Measurements from ENCODE around the gene ZNF814. TPM values are rescaled to one million over a fixed set of nuclear protein-coding genes. Genes with fewer than 3 reads are reported as not detected.
A peak's percentile ranks its signal among the peaks of the same experiment; 100 is the strongest.
"Not testable (repeated sequence)": the region's sequence is repeated elsewhere in the genome, so short reads cannot be mapped to it uniquely, and the experiment has no call there.

Gene ZNF814
- total RNA-seq, 6 donors from 2014 or later = 7.1 to 16.8 (median 9.4) TPM

DNA sequence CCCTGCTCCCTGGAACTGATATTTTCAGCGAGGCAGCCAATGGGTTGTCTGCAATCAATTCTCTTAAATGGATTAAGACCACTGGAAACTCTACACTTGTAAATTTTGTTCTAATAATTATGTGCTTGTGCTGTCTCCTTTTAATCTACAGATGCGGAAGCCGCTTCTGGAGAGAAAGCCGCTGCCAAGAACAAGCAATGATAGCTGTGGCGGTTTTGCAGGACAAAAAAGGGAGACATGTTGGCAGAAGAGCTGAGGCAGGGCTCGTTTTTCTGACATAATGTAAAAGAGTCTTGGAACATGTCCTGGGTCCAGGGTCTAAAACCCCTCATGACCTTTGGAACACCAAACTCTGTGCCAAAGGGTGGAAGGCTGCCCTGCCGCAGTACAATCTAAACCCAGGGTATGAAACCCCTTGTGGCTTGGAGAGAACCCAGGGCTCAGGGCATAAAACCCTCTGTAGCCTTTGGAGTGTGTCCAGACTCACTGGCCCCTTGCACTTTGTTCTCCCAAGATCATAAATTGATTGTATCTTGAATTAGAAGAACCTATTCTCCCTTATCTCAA is 14.9 kb upstream of the ZNF814 start:
- DNase-seq (no peak), ATAC-seq (ENCODE audit: low FRiP score in 2 of 2) (no peak)
- peaks cover 3 to 17% (median 8%) of the 10 kb centered on the region in 4 donors for H3K36me3 ChIP-seq
- 70 to 75% methylated on average over 7 of the region's 7 CpGs for WGBS, 2 donors
- H3K9me3 ChIP-seq = peaks cover 4 to 38% (median 17%) of the 10 kb centered on the region in 4 donors
- no peaks in the 10 kb centered on the region for H3K4me1 ChIP-seq
- TF ChIP-seq EP300 (IDR thresholded peaks at IDR 0.05) (no peak), POLR2A (IDR thresholded peaks at IDR 0.05) (no peak), POLR2AphosphoS5 (IDR thresholded peaks at IDR 0.05) (no peak)
- TF ChIP-seq, protein P1, sequence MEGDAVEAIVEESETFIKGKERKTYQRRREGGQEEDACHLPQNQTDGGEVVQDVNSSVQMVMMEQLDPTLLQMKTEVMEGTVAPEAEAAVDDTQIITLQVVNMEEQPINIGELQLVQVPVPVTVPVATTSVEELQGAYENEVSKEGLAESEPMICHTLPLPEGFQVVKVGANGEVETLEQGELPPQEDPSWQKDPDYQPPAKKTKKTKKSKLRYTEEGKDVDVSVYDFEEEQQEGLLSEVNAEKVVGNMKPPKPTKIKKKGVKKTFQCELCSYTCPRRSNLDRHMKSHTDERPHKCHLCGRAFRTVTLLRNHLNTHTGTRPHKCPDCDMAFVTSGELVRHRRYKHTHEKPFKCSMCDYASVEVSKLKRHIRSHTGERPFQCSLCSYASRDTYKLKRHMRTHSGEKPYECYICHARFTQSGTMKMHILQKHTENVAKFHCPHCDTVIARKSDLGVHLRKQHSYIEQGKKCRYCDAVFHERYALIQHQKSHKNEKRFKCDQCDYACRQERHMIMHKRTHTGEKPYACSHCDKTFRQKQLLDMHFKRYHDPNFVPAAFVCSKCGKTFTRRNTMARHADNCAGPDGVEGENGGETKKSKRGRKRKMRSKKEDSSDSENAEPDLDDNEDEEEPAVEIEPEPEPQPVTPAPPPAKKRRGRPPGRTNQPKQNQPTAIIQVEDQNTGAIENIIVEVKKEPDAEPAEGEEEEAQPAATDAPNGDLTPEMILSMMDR (IDR thresholded peaks at IDR 0.05) = no peak
- no peak overlapping the region for H3K4me3 ChIP-seq
- H3K27ac ChIP-seq = no peak overlapping the region
- no peaks in the 10 kb centered on the region for H3K27me3 ChIP-seq

DNA sequence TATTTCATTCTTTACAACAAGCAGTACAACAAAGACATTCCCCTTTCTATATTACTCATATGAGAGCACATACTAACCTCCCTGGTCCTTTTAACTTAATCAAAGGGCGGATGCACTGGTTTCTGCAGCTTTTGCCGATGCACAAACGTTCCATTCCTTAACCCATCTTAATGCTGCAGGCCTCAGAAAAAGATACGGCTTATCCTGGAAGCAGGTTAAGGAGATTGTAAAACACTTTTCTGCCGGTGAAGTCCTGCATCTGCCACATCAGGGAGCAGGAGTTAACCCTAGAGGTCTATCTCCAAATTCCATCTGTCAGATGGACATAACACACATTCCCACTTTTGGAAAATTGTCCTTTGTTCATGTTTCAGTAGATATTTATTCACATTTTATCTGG is 11.5 kb upstream of the ZNF814 start:
- DNase-seq = no peak
- ATAC-seq (ENCODE audit: low FRiP score in 2 of 2) = no peak
- TF ChIP-seq EP300 (IDR thresholded peaks at IDR 0.05) (no peak), POLR2A (IDR thresholded peaks at IDR 0.05) (no peak), POLR2AphosphoS5 (IDR thresholded peaks at IDR 0.05) (no peak)
- TF ChIP-seq, protein P1 (IDR thresholded peaks at IDR 0.05) = no peak
- Histone ChIP-seq H3K27me3 (no peaks in the 10 kb centered on the region), H3K27ac (no peak overlapping the region), H3K4me3 (no peak overlapping the region), H3K9me3 (peaks cover 0 to 22% (median 5%) of the 10 kb centered on the region in 4 donors), H3K36me3 (peaks cover 0 to 3% (median 0%) of the 10 kb centered on the region in 4 donors), H3K4me1 (no peaks in the 10 kb centered on the region)
- 75 to 88% methylated on average over 5 of the region's 5 CpGs for WGBS, 2 donors

DNA sequence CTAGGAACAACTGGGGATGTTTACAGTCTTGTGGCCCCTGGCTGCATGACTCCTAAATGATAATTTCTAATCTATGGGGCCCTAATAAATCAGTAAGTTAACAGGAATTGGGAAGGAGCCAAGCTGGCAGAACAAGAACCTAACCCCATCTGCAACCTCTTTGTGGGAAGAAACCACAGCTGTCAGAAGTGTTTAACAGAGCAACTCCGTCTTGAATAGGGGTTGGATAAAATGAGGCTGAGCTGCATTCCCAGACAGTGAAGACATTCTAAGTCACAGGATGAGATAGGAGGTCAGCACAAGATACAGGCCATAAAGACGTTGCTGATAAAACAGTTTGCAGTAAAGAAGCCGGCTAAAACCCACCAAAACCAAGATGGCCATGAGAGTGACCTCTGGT is 1.9 kb upstream of the ZNF814 start:
- not testable (repeated sequence) for DNase-seq; H3K27me3 ChIP-seq; H3K27ac ChIP-seq; H3K4me3 ChIP-seq; ATAC-seq (ENCODE audit: low FRiP score in 2 of 2); H3K36me3 ChIP-seq
- WGBS, 2 donors = 66 to 79% methylated on average over 3 of the region's 3 CpGs
- Histone ChIP-seq H3K4me1 (peaks cover 0 to 16% (median 5%) of the 10 kb centered on the region in 4 donors), H3K9me3 (peaks cover 0 to 12% (median 3%) of the 10 kb centered on the region in 4 donors)

DNA sequence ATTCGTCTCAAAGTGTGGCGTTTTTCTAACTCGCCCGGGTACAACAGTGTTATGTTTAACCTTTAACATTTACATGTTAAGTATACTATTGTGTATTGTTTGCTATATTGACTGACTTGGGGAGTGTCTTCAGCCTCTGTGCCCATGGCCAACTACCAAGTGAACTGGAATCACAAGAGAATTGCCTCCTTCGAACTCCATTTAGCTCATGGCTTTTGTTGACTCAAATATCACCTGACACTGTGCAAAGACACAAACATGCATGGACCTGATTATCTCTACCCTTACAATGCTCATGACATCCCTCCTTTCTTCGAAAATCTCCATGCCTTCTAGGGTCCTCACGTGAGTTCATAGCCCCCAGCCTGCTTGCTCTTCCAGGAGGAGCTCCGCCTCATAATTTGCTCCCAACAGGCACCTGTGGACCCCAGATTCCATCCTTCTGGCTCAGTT is 704 bp downstream of the ZNF814 start:
- H3K4me1 ChIP-seq = peaks cover 0 to 16% (median 5%) of the 10 kb centered on the region in 4 donors
- no peaks in the 10 kb centered on the region for H3K27me3 ChIP-seq
- peaks cover 0 to 12% (median 3%) of the 10 kb centered on the region in 4 donors for H3K9me3 ChIP-seq
- peak overlapping the region; percentile 36 to 85 (median 52) for H3K4me3 ChIP-seq
- DNase-seq (no peak), ATAC-seq (ENCODE audit: low FRiP score in 2 of 2) (no peak)
- TF ChIP-seq EP300 (IDR thresholded peaks at IDR 0.05) (no peak), POLR2A (IDR thresholded peaks at IDR 0.05) (no peak), POLR2AphosphoS5 (IDR thresholded peaks at IDR 0.05) (no peak)
- TF ChIP-seq, protein P1 (IDR thresholded peaks at IDR 0.05) = no peak
- peaks cover 0 to 4% (median 0%) of the 10 kb centered on the region in 4 donors for H3K36me3 ChIP-seq
- peak overlapping the region in 3 of 4 donors; percentile 65 to 77 (median 74) for H3K27ac ChIP-seq
- 15 to 24% methylated on average over 8 of the region's 8 CpGs for WGBS, 2 donors

DNA sequence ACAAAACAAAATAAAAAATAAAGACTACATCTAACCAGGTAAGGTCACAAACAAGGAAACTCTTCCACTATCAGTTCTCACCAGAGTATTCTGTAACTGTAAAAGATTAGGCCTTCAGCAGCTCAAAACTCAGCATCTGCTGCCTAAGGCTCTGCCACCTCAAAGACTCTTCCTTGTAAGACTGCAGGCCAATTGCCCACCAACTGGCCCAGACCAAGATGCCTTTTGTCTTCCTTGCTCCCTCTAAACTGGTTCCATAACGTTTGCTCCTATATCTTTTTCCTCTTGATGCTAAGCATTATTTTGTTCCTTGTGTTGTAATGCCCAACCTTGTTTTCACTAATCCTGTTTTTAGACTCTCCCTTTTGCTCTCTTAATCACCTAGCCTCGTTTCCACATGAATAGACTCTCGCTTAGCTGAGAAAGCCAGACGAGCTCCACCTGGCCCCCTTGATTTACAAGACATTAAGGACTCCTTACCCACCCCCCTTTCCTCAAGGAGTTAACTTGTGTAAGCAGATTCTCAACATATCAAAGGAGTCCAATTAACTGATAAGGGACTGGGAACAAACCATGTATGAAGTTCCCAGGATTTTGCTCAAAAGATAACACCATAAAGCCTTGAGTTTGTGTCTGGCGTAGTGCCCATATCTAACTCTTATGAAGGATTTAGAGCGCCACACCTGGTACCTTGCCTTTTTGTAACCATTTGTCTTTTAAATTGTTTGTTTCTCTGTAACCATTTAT is 1.5 kb downstream of the ZNF814 start:
- peaks cover 0 to 4% (median 0%) of the 10 kb centered on the region in 4 donors for H3K36me3 ChIP-seq
- H3K27ac ChIP-seq = no peak overlapping the region
- DNase-seq = no peak
- H3K9me3 ChIP-seq = peaks cover 0 to 12% (median 3%) of the 10 kb centered on the region in 4 donors
- ATAC-seq (ENCODE audit: low FRiP score in 2 of 2) = no peak
- peak overlapping the region in 1 of 4 donors; percentile 85 for H3K4me3 ChIP-seq
- peaks cover 0 to 16% (median 5%) of the 10 kb centered on the region in 4 donors for H3K4me1 ChIP-seq
- H3K27me3 ChIP-seq = no peaks in the 10 kb centered on the region
- TF ChIP-seq EP300 (IDR thresholded peaks at IDR 0.05) = no peak
- TF ChIP-seq, protein P1 (IDR thresholded peaks at IDR 0.05) = no peak
- TF ChIP-seq POLR2AphosphoS5 (IDR thresholded peaks at IDR 0.05) = no peak
- TF ChIP-seq POLR2A (IDR thresholded peaks at IDR 0.05) = no peak
- WGBS, 2 donors = 36 to 40% methylated on average over 6 of the region's 6 CpGs
